GM23338 (cell line): ENCODE data around the gene PIH1D2. TPM values are rescaled to one million over a fixed set of nuclear protein-coding genes. Genes with fewer than 3 reads are reported as not detected.

Source experiments
- ATAC-seq: fragments of 200-7000 bp; cut with Tn5 transposase; 3 replicates; pipeline ENCODE4 v1.9.1; 2020
- DNase-seq: peaks from one replicate; pipeline ENCODE4 v3.0.0-alpha.2; 2015; ENCODE audit warnings: low spot score
- H2AFZ ChIP-seq: fragments of 200-600 bp; sonication (generic); 2 replicates; pipeline ENCODE4 v1.8.0; 2016; ENCODE audit warnings: antibody characterized with exemption, mild to moderate bottlenecking, moderate library complexity
- H3F3A ChIP-seq: fragments of 200-600 bp; sonication (generic); replicated peaks from 2 replicates; pipeline ENCODE4 v1.8.0; 2017; ENCODE audit warnings: antibody characterized with exemption, mixed run types, low read depth
- H3K27ac ChIP-seq: fragments of 200-600 bp; sonication (generic); 2 replicates; pipeline ENCODE4 v1.6.1; 2016; ENCODE audit warnings: low read depth
- H3K27me3 ChIP-seq: fragments of 200-600 bp; sonication (generic); 2 replicates; pipeline ENCODE4 v1.8.0; 2016; ENCODE audit warnings: mild to moderate bottlenecking, mixed run types, moderate library complexity; ENCODE audit not compliant: insufficient read depth
- H3K36me3 ChIP-seq: fragments of 200-600 bp; sonication (generic); 2 replicates; pipeline ENCODE4 v1.8.0; 2016; ENCODE audit warnings: mild to moderate bottlenecking; ENCODE audit not compliant: insufficient read depth
- H3K4me1 ChIP-seq: fragments of 200-600 bp; sonication (generic); 2 replicates; pipeline ENCODE4 v1.8.0; 2016; ENCODE audit warnings: mild to moderate bottlenecking, moderate library complexity; ENCODE audit not compliant: insufficient read depth
- H3K4me2 ChIP-seq: fragments of 200-600 bp; sonication (generic); 2 replicates; pipeline ENCODE4 v1.7.1; 2017; ENCODE audit warnings: mixed run types
- H3K4me3 ChIP-seq: fragments of 200-600 bp; sonication (generic); 2 replicates; pipeline ENCODE4 v1.6.1; 2016; ENCODE audit warnings: mixed run types
- H3K79me2 ChIP-seq: fragments of 200-600 bp; sonication (generic); replicated peaks from 2 replicates; pipeline ENCODE4 v1.8.0; 2017; ENCODE audit warnings: mild to moderate bottlenecking; ENCODE audit not compliant: insufficient read depth
- H3K9me2 ChIP-seq: fragments of 200-600 bp; sonication (generic); 2 replicates; pipeline ENCODE4 v1.8.0; 2017; ENCODE audit not compliant: insufficient read depth
- H4K20me1 ChIP-seq: fragments of 200-600 bp; sonication (generic); replicated peaks from 2 replicates; pipeline ENCODE4 v1.8.0; 2017; ENCODE audit warnings: mild to moderate bottlenecking; ENCODE audit not compliant: insufficient read depth
- H3K27ac Mint-ChIP-seq: 2 replicates; pipeline ENCODE4 v1.8.0; 2020; ENCODE audit warnings: inconsistent platforms, mild to moderate bottlenecking, moderate library complexity, mixed read lengths
- H3K27me3 Mint-ChIP-seq: 3 replicates; pipeline ENCODE4 v1.8.0; 2022; ENCODE audit warnings: low read depth, mild to moderate bottlenecking, moderate library complexity, mixed read lengths, inconsistent platforms; ENCODE audit not compliant: insufficient read depth, poor library complexity
- H3K36me3 Mint-ChIP-seq: 3 replicates; pipeline ENCODE4 v1.8.0; 2021; ENCODE audit warnings: low read depth, mild to moderate bottlenecking, inconsistent platforms, moderate library complexity, mixed read lengths
- H3K4me1 Mint-ChIP-seq: 3 replicates; pipeline ENCODE4 v1.8.0; 2020; ENCODE audit warnings: mild to moderate bottlenecking, inconsistent platforms, mixed read lengths
- H3K4me3 Mint-ChIP-seq: 3 replicates; pipeline ENCODE4 v1.8.0; 2021; ENCODE audit warnings: moderate library complexity, mild to moderate bottlenecking, inconsistent platforms, mixed read lengths
- H3K9me3 Mint-ChIP-seq: 3 replicates; pipeline ENCODE4 v1.8.0; 2020; ENCODE audit warnings: moderate library complexity, mild to moderate bottlenecking, inconsistent platforms, mixed read lengths
- CREB1 ChIP-seq: fragments of 250-450 bp; sonication (Bioruptor Pico); IDR thresholded peaks from 2 replicates; pipeline ENCODE4 v1.5.0; 2020; ENCODE audit warnings: low read depth, mild to moderate bottlenecking, moderate library complexity
- EZH2 ChIP-seq: fragments of 200-600 bp; sonication (generic); IDR thresholded peaks from one replicate; pipeline ENCODE4 v1.8.0; 2017; ENCODE audit warnings: antibody characterized with exemption, mild to moderate bottlenecking, low read depth; ENCODE audit not compliant: unreplicated experiment
- JUNB ChIP-seq: IDR thresholded peaks from one replicate; pipeline ENCODE4 v1.6.1; 2016; ENCODE audit warnings: antibody characterized with exemption; ENCODE audit not compliant: unreplicated experiment
- NANOG ChIP-seq: IDR thresholded peaks from 2 replicates; pipeline ENCODE4 v1.6.1; 2016; ENCODE audit warnings: antibody characterized with exemption, borderline replicate concordance
- POLR2AphosphoS5 ChIP-seq: IDR thresholded peaks from 2 replicates; pipeline ENCODE4 v1.6.1; 2016; ENCODE audit warnings: antibody characterized with exemption, low read depth
- REST ChIP-seq: IDR thresholded peaks from one replicate; pipeline ENCODE4 v1.6.1; 2018; ENCODE audit warnings: antibody characterized with exemption; ENCODE audit not compliant: unreplicated experiment
- ZNF331 ChIP-seq: fragments of 250-450 bp; sonication (Bioruptor Pico); IDR thresholded peaks from 2 replicates; pipeline ENCODE4 v1.5.0; 2020; ENCODE audit warnings: low read depth, mild to moderate bottlenecking, moderate library complexity
- ZNF462 ChIP-seq: fragments of 250-450 bp; sonication (Bioruptor Pico); IDR thresholded peaks from 2 replicates; pipeline ENCODE4 v1.5.0; 2020; ENCODE audit warnings: mild to moderate bottlenecking, moderate library complexity
- polyA plus RNA-seq: library from polyadenylated mRNA; unstranded; fragments of >200 nt; fragmentation: Nextera tagmentation; extraction: Ambion mirVana; gene quantifications from 2 replicates; pipeline ENCODE4 v1.2.1, GENCODE V29; 2016
- total RNA-seq: library from RNA; depleted of rRNA; stranded (reverse); fragments of >200 nt; shearing (Covaris generic); gene quantifications from 2 replicates; pipeline ENCODE4 v1.2.3, GENCODE V29; 2014
- TF ChIP-seq, protein P1 (sequence below): IDR thresholded peaks from 2 replicates; pipeline ENCODE4 v1.6.1; 2016; ENCODE audit warnings: antibody characterized with exemption

The PIH1D2 gene
- total and polyA plus RNA-seq, 2 experiments from 2014 or later = 0.80 to 0.89 TPM

- ATAC-seq = no peak
- Histone ChIP-seq H3K27ac (no peak overlapping the region), H3K4me3 (no peak overlapping the region), H3K4me1 (no peaks in the 10 kb centered on the region), H3K9me2 (no peaks in the 10 kb centered on the region), H3K79me2 (no peaks in the 10 kb centered on the region), H2AFZ (no peak overlapping the region), H4K20me1 (0 out of 2 replicates have a peak, but pooled peaks cover 6% of the 10 kb centered on the region), H3K36me3 (peaks cover 7% of the 10 kb centered on the region; the same call in 1 of the 2 replicates), H3K27me3 (no peaks in the 10 kb centered on the region), H3K4me2 (no peak overlapping the region), H3F3A (no peaks in the 10 kb centered on the region)
- no peaks in the 10 kb centered on the region for H3K4me1 Mint-ChIP-seq
- no peak overlapping the region for H3K4me3 Mint-ChIP-seq
- no peaks in the 10 kb centered on the region for H3K9me3 Mint-ChIP-seq
- TF ChIP-seq ZNF462 (no peak), CREB1 (CRISPR knock-in tag) (no peak), JUNB (no peak), REST (no peak), EZH2 (no peak), POLR2AphosphoS5 (no peak), ZNF331 (CRISPR knock-in tag) (no peak), NANOG (no peak)
- TF ChIP-seq, protein P1, sequence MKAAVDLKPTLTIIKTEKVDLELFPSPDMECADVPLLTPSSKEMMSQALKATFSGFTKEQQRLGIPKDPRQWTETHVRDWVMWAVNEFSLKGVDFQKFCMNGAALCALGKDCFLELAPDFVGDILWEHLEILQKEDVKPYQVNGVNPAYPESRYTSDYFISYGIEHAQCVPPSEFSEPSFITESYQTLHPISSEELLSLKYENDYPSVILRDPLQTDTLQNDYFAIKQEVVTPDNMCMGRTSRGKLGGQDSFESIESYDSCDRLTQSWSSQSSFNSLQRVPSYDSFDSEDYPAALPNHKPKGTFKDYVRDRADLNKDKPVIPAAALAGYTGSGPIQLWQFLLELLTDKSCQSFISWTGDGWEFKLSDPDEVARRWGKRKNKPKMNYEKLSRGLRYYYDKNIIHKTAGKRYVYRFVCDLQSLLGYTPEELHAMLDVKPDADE = no peak
- DNase-seq = no peak
- H3K27ac Mint-ChIP-seq = no peak overlapping the region
- no peaks in the 10 kb centered on the region for H3K27me3 Mint-ChIP-seq
- H3K36me3 Mint-ChIP-seq = peaks cover 31% of the 10 kb centered on the region; the same call in 2 of the 3 replicates
Measured at GRCh38 chr11:112062923-112063322, 10.9 kb downstream of the PIH1D2 start.
